WTC11 (cell line): Measurements from ENCODE around the gene CARMIL1.
A peak's percentile ranks its signal among the peaks of the same experiment; 100 is the strongest.

ENCODE experiments used
- ELF4 ChIP-seq: sonication (generic); formaldehyde crosslinking; IDR thresholded peaks from 2 replicates; pipeline ENCODE4 v1.8.1; 2022; ENCODE audit warnings: low read depth, mild to moderate bottlenecking, moderate library complexity, missing genetic modification reagents
- FOXK1 ChIP-seq: sonication (generic); formaldehyde crosslinking; IDR thresholded peaks from 2 replicates; pipeline ENCODE4 v1.8.0; 2022; ENCODE audit warnings: mild to moderate bottlenecking, moderate library complexity, missing genetic modification reagents
- GABPB1 ChIP-seq: sonication (generic); formaldehyde crosslinking; IDR thresholded peaks from 2 replicates; pipeline ENCODE4 v1.8.1; 2023; ENCODE audit warnings: mild to moderate bottlenecking, missing genetic modification reagents
- IRF1 ChIP-seq: sonication (generic); formaldehyde crosslinking; IDR thresholded peaks from 2 replicates; pipeline ENCODE4 v1.8.0; 2023; ENCODE audit warnings: missing genetic modification reagents
- NR1H2 ChIP-seq: sonication (generic); formaldehyde crosslinking; IDR thresholded peaks from 2 replicates; pipeline ENCODE4 v1.9.0; 2021; ENCODE audit warnings: mild to moderate bottlenecking, moderate library complexity, missing genetic modification reagents
- NR2C2 ChIP-seq: sonication (generic); formaldehyde crosslinking; IDR thresholded peaks from 2 replicates; pipeline ENCODE4 v1.8.0; 2022; ENCODE audit warnings: mild to moderate bottlenecking, missing genetic modification reagents
- SP1 ChIP-seq: sonication (generic); formaldehyde crosslinking; conservative IDR thresholded peaks from 2 replicates; pipeline ENCODE4 v1.8.1; 2022; ENCODE audit warnings: missing genetic modification reagents
- ZBTB21 ChIP-seq: sonication (generic); formaldehyde crosslinking; IDR thresholded peaks from 2 replicates; pipeline ENCODE4 v1.8.1; 2023; ENCODE audit warnings: mild to moderate bottlenecking, missing genetic modification reagents, borderline replicate concordance
- TF ChIP-seq, protein P1 (sequence below): fragments of 200-600 bp; IDR thresholded peaks from 2 replicates; pipeline ENCODE4 v1.8.0; 2022; ENCODE audit warnings: antibody characterized with exemption
- TF ChIP-seq, protein P2 (sequence below): sonication (generic); formaldehyde crosslinking; IDR thresholded peaks from 2 replicates; pipeline ENCODE4 v1.8.1; 2023; ENCODE audit warnings: mild to moderate bottlenecking, missing genetic modification reagents, borderline replicate concordance

DNA sequence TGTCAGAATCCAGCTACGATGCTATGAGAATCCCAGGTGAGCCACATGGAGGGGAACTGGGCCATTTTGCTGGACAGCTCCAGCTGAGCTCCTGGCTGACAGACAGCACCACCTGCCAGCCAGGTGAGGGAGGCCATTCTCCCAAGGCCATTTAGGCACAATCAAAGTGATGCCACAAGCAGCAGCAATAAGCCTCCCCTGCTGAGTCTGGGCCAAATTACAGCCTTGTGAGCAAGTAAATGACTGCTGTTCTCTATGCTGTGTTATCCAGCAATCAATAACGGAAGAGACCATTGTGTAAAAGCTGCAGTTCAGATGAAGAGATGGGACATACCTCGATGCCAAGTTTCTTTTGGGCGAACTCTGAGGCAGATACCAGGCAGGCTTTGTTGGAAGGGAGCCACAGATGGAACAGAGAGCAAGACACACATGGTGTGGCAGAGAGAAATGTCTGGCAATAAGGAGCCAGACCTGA, 358.8 kb downstream of the CARMIL1 start:
- TF ChIP-seq, protein P1, sequence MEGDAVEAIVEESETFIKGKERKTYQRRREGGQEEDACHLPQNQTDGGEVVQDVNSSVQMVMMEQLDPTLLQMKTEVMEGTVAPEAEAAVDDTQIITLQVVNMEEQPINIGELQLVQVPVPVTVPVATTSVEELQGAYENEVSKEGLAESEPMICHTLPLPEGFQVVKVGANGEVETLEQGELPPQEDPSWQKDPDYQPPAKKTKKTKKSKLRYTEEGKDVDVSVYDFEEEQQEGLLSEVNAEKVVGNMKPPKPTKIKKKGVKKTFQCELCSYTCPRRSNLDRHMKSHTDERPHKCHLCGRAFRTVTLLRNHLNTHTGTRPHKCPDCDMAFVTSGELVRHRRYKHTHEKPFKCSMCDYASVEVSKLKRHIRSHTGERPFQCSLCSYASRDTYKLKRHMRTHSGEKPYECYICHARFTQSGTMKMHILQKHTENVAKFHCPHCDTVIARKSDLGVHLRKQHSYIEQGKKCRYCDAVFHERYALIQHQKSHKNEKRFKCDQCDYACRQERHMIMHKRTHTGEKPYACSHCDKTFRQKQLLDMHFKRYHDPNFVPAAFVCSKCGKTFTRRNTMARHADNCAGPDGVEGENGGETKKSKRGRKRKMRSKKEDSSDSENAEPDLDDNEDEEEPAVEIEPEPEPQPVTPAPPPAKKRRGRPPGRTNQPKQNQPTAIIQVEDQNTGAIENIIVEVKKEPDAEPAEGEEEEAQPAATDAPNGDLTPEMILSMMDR = no peak
- TF ChIP-seq NR1H2 (CRISPR knock-in tag) (no peak), FOXK1 (CRISPR knock-in tag) (no peak), GABPB1 (no peak), IRF1 (CRISPR knock-in tag) (0 out of 2 replicates have a peak, but pooled peaks have one; percentile 38), NR2C2 (CRISPR knock-in tag) (no peak), SP1 (no peak), ELF4 (CRISPR knock-in tag) (no peak), ZBTB21 (CRISPR knock-in tag) (no peak)
- TF ChIP-seq, protein P2, sequence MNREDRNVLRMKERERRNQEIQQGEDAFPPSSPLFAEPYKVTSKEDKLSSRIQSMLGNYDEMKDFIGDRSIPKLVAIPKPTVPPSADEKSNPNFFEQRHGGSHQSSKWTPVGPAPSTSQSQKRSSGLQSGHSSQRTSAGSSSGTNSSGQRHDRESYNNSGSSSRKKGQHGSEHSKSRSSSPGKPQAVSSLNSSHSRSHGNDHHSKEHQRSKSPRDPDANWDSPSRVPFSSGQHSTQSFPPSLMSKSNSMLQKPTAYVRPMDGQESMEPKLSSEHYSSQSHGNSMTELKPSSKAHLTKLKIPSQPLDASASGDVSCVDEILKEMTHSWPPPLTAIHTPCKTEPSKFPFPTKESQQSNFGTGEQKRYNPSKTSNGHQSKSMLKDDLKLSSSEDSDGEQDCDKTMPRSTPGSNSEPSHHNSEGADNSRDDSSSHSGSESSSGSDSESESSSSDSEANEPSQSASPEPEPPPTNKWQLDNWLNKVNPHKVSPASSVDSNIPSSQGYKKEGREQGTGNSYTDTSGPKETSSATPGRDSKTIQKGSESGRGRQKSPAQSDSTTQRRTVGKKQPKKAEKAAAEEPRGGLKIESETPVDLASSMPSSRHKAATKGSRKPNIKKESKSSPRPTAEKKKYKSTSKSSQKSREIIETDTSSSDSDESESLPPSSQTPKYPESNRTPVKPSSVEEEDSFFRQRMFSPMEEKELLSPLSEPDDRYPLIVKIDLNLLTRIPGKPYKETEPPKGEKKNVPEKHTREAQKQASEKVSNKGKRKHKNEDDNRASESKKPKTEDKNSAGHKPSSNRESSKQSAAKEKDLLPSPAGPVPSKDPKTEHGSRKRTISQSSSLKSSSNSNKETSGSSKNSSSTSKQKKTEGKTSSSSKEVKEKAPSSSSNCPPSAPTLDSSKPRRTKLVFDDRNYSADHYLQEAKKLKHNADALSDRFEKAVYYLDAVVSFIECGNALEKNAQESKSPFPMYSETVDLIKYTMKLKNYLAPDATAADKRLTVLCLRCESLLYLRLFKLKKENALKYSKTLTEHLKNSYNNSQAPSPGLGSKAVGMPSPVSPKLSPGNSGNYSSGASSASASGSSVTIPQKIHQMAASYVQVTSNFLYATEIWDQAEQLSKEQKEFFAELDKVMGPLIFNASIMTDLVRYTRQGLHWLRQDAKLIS (CRISPR knock-in tag) = no peak
